Measurements from ENCODE around the gene SSUH2. TPM values are rescaled to one million over a fixed set of nuclear protein-coding genes. Genes with fewer than 3 reads are reported as not detected.

SSUH2 gene
- total and polyA plus RNA-seq, 12 donors: 0.12 to 1.3 (median 0.61) TPM; not detected in 3

DNA sequence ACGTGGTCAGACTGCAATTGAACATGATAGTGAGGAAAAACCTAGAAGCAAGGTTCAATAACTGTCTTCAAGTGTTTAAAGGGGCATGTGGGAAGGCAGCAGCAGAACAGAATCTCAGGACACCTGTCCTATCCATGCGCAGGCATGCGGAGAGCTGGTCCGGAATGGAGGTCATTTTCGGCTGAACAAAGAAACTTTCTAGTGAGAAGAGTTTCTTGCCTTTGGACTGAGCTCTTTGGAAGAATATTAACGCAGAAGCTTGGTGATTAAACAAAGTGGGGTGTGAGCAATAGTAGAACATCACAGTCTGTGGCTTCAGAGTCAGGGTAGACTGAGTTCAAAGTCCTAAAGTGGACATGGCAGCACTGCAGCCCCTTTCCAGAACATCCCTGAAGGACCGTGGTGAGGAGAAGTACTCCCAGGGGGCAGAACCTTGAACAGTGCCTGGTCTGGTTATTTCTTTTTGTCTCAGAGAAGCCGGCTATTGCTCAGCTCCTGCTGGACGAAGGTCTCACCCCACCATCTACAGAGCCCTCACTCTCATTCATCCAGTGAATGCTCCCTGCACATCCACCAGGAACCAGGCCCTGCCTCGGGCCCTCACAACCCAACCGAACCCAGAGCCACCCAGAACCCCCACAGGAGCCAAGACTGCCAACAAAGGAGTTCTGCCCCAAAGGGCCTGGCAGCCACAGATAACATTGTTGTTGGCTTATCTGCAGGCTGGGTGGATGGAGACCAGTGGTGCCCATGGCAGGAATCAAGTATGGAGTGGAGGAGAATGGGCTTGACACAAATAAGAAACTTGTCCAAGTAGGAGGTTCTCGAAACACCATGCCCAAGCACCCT is 2.8 kb upstream of the SSUH2 start:
- intact Hi-C loops (cut with DNase I): no loop called here
- Histone ChIP-seq H3K4me1 (replicated peaks in 1 of 2) (no peaks in the 10 kb centered on the region), H3K36me3 (replicated peaks in 1 of 2) (no peaks in the 10 kb centered on the region), H3K27me3 (no peaks in the 10 kb centered on the region), H3K27ac (no peak overlapping the region), H3K9me3 (replicated peaks in 1 of 3) (no peaks in the 10 kb centered on the region), H3K4me3 (no peak overlapping the region)
- no peak for DNase-seq
- WGBS, 4 donors: 88 to 93% (median 89%) methylated on average over 12 of the region's 12 CpGs
- no peak for TF ChIP-seq POLR2A (IDR thresholded peaks at IDR 0.05)
- TF ChIP-seq, protein P1, sequence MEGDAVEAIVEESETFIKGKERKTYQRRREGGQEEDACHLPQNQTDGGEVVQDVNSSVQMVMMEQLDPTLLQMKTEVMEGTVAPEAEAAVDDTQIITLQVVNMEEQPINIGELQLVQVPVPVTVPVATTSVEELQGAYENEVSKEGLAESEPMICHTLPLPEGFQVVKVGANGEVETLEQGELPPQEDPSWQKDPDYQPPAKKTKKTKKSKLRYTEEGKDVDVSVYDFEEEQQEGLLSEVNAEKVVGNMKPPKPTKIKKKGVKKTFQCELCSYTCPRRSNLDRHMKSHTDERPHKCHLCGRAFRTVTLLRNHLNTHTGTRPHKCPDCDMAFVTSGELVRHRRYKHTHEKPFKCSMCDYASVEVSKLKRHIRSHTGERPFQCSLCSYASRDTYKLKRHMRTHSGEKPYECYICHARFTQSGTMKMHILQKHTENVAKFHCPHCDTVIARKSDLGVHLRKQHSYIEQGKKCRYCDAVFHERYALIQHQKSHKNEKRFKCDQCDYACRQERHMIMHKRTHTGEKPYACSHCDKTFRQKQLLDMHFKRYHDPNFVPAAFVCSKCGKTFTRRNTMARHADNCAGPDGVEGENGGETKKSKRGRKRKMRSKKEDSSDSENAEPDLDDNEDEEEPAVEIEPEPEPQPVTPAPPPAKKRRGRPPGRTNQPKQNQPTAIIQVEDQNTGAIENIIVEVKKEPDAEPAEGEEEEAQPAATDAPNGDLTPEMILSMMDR (IDR thresholded peaks at IDR 0.05): no peak

DNA sequence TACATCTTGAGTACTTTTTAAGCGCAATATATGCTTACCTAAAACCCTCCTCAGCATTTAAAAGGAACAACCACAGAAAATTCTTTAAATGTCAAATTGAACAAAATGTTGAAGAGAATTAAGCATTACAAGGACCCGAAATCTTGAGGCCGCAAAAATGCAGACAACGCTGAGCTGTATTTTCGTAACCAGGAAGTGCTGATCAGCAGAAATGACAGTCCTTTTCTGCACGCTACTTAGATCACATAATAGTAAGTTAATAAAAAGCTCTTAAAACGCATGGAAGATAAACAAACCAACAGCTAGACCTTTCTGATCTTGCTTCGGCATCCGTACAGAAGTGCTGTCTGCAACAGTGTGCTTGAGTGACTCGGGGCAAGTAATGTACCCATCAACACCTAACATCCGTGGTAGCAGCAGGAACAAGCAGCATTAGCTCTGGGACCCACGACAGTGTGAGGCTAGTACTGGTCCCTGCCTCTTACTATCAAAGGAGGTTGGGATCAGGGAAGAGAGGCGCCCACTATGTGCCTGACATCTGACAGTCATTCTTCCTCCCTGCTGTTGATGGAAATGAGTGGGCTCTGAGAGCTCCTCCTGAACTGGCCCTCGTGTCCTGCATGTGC is 1.8 kb upstream of the SSUH2 start:
- no peak for DNase-seq
- no peak overlapping the region for H3K4me3 ChIP-seq
- H3K9me3 ChIP-seq (replicated peaks in 1 of 3): no peaks in the 10 kb centered on the region
- no peaks in the 10 kb centered on the region for H3K27me3 ChIP-seq
- H3K27ac ChIP-seq: no peak overlapping the region
- no peaks in the 10 kb centered on the region for H3K36me3 ChIP-seq (replicated peaks in 1 of 2)
- no peaks in the 10 kb centered on the region for H3K4me1 ChIP-seq (replicated peaks in 1 of 2)
- intact Hi-C loops (cut with DNase I): no loop called here
- TF ChIP-seq POLR2A (IDR thresholded peaks at IDR 0.05): no peak
- TF ChIP-seq, protein P1 (IDR thresholded peaks at IDR 0.05): no peak
- 85 to 89% (median 86%) methylated on average over 14 of the region's 14 CpGs for WGBS, 4 donors

DNA sequence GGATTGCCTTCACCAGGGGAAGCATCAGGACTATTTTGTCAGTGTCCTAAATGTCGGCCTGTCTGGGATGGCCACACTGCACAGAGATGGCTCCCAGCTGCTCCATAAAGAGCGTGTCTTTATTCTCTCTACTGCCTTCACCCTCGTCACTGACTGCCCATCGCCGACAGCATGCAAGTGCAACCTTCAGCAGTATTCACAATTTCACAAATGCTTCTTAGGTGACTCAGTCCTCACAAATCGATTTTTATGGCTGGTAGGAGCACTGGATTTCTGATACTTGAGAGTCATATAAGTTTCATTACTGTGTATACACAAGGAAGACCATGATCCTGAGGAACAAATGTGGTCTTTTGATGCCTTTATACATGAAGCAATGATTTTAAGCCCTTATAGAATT is 1.1 kb upstream of the SSUH2 start:
- 72 to 95% (median 77%) methylated on average over 6 of the region's 6 CpGs for WGBS, 4 donors

More for the DNA sequence above, 1.1 kb upstream of the SSUH2 start:
- no peaks in the 10 kb centered on the region for H3K9me3 ChIP-seq (replicated peaks in 1 of 3)
- no peaks in the 10 kb centered on the region for H3K36me3 ChIP-seq (replicated peaks in 1 of 2)
- H3K27me3 ChIP-seq: no peaks in the 10 kb centered on the region
- intact Hi-C loops (cut with DNase I): no loop called here
- TF ChIP-seq POLR2A (IDR thresholded peaks at IDR 0.05): no peak
- TF ChIP-seq, protein P1 (IDR thresholded peaks at IDR 0.05): no peak
- no peak for DNase-seq
- no peak overlapping the region for H3K4me3 ChIP-seq
- H3K27ac ChIP-seq: no peak overlapping the region
- H3K4me1 ChIP-seq (replicated peaks in 1 of 2): no peaks in the 10 kb centered on the region

Measured in adrenal gland (tissue), 12 donors.